Upper lobe of left lung (tissue), 6 donors: ENCODE measurements around the gene ADNP2. TPM values are rescaled to one million over a fixed set of nuclear protein-coding genes. Genes with fewer than 3 reads are reported as not detected.

ENCODE experiments used
- ATAC-seq, 2 donors: fragments of 200-7000 bp; cut with Tn5 transposase; one replicate each; pipeline ENCODE4 v1.9.1; 2022; ENCODE audit warnings: mild to moderate bottlenecking in 2 of 2, moderate library complexity in 2 of 2; ENCODE audit not compliant: low FRiP score in 2 of 2
- DNase-seq, 2 donors: peaks; one replicate each; pipeline ENCODE4 v3.0.0-alpha.2; 2019 to 2020
- H3K27ac ChIP-seq, 4 donors: fragments of 200-600 bp; sonication (generic); one replicate each; pipeline ENCODE4 v1.5.1; 2016 to 2019
- H3K27me3 ChIP-seq, 4 donors: fragments of 200-600 bp; sonication (generic); one replicate each; pipeline ENCODE4 v1.5.1; 2017 to 2019
- H3K36me3 ChIP-seq, 4 donors: fragments of 200-600 bp; sonication (generic); one replicate each; pipeline ENCODE4 v1.5.1; 2016 to 2019
- H3K4me1 ChIP-seq, 4 donors: fragments of 200-600 bp; sonication (generic); one replicate each; pipeline ENCODE4 v1.5.1; 2018 to 2019
- H3K4me3 ChIP-seq, 4 donors: fragments of 200-600 bp; sonication (generic); one replicate each; pipeline ENCODE4 v1.5.1; 2017 to 2019; ENCODE audit warnings: mild to moderate bottlenecking in 2 of 4, moderate library complexity in 1 of 4
- H3K9me3 ChIP-seq, 4 donors: fragments of 200-600 bp; sonication (generic); one replicate each; pipeline ENCODE4 v1.5.1; 2018 to 2019
- CTCF ChIP-seq, 6 experiments: fragments of 450-650 bp in 4 of 6; fragments of 200-600 bp in 2 of 6; sonication (generic) in 2 of 6; IDR thresholded peaks; one replicate each; pipeline ENCODE4 v1.5.1; 2016 to 2019; ENCODE audit warnings: antibody characterized with exemption in 6 of 6
- EP300 ChIP-seq, 4 donors: sonication (generic); formaldehyde crosslinking; IDR thresholded peaks; one replicate each; pipeline ENCODE4 v1.5.1; 2017; ENCODE audit warnings: antibody characterized with exemption in 4 of 4, control low read depth in 2 of 4
- POLR2A ChIP-seq, 4 donors: fragments of 450-650 bp; IDR thresholded peaks; one replicate each; pipeline ENCODE4 v1.5.1; 2016 to 2017; ENCODE audit warnings: antibody characterized with exemption in 4 of 4, mild to moderate bottlenecking in 2 of 4
- POLR2AphosphoS5 ChIP-seq, 2 donors: sonication (generic); formaldehyde crosslinking; IDR thresholded peaks; one replicate each; pipeline ENCODE4 v1.5.1; 2017; ENCODE audit warnings: antibody characterized with exemption in 2 of 2
- WGBS, 2 donors: methylation state at CpG; one replicate each; pipeline ENCODE4 v1.1.5; 2017 to 2018; 5-methylcytosine and 5-hydroxymethylcytosine counted together
- total RNA-seq, 6 donors: library from RNA; depleted of rRNA in 4 of 6; stranded (reverse); fragments of >200 nt in 4 of 6; gene quantifications; one replicate each; pipeline versions ENCODE4 v1.1.0 to v1.2.1, GENCODE V29; 2016 to 2021
- donor health status: DM: no; HTN: no; CAD: no; lungs with moderate emphysema.
- donor health status: DM: no; HTN: yes; CAD: no; lungs with severe emphysema.

Gene ADNP2
- total RNA-seq, 6 donors from 2014 or later: 12.4 to 26.6 (median 16.1) TPM

- H3K4me1 ChIP-seq: no peaks in the 10 kb centered on the region
- DNase-seq (no peak), ATAC-seq (no peak)
- peaks cover 18 to 39% (median 30%) of the 10 kb centered on the region in 4 donors for H3K9me3 ChIP-seq
- H3K27ac ChIP-seq: no peak overlapping the region
- no peak overlapping the region for H3K4me3 ChIP-seq
- H3K27me3 ChIP-seq: no peaks in the 10 kb centered on the region
- no peaks in the 10 kb centered on the region for H3K36me3 ChIP-seq
- no peak for TF ChIP-seq EP300 (IDR thresholded peaks at IDR 0.05)
- TF ChIP-seq POLR2AphosphoS5 (IDR thresholded peaks at IDR 0.05): no peak
- no peak for TF ChIP-seq CTCF (IDR thresholded peaks at IDR 0.05)
- no peak for TF ChIP-seq POLR2A (IDR thresholded peaks at IDR 0.05)
Observed at GRCh38 chr18:80088823-80089222, 20.2 kb upstream of the ADNP2 start.

- DNase-seq (no peak), ATAC-seq (peak in 1 of 2 donors; percentile 30)
- no peaks in the 10 kb centered on the region for H3K4me1 ChIP-seq
- H3K4me3 ChIP-seq: no peak overlapping the region
- H3K27me3 ChIP-seq: no peaks in the 10 kb centered on the region
- 67 to 95% methylated on average over 3 to 7 of the region's 7 CpGs for WGBS, 2 donors
- TF ChIP-seq POLR2A (IDR thresholded peaks at IDR 0.05): no peak
- H3K9me3 ChIP-seq: no peaks in the 10 kb centered on the region
- no peaks in the 10 kb centered on the region for H3K36me3 ChIP-seq
- H3K27ac ChIP-seq: no peak overlapping the region
Observed at GRCh38 chr18:80095414-80095813, 13.6 kb upstream of the ADNP2 start.

- 86 to 87% methylated on average over 10 of the region's 10 CpGs for WGBS, 2 donors
- ATAC-seq (no peak), DNase-seq (no peak)
- Histone ChIP-seq H3K9me3 (no peaks in the 10 kb centered on the region), H3K27ac (no peak overlapping the region), H3K4me3 (no peak overlapping the region), H3K27me3 (no peaks in the 10 kb centered on the region), H3K36me3 (no peaks in the 10 kb centered on the region), H3K4me1 (no peaks in the 10 kb centered on the region)
- TF ChIP-seq CTCF (IDR thresholded peaks at IDR 0.05) (no peak), EP300 (IDR thresholded peaks at IDR 0.05) (no peak), POLR2A (IDR thresholded peaks at IDR 0.05) (no peak), POLR2AphosphoS5 (IDR thresholded peaks at IDR 0.05) (no peak)
Observed at GRCh38 chr18:80096032-80096565, 13.0 kb upstream of the ADNP2 start.

- DNase-seq (no peak), ATAC-seq (no peak)
- no peak for TF ChIP-seq CTCF (IDR thresholded peaks at IDR 0.05)
- no peak for TF ChIP-seq EP300 (IDR thresholded peaks at IDR 0.05)
- TF ChIP-seq POLR2A (IDR thresholded peaks at IDR 0.05): no peak
- TF ChIP-seq POLR2AphosphoS5 (IDR thresholded peaks at IDR 0.05): no peak
- H3K9me3 ChIP-seq: no peaks in the 10 kb centered on the region
- no peaks in the 10 kb centered on the region for H3K4me1 ChIP-seq
- H3K4me3 ChIP-seq: no peak overlapping the region
- no peaks in the 10 kb centered on the region for H3K27me3 ChIP-seq
- H3K27ac ChIP-seq: no peak overlapping the region
- no peaks in the 10 kb centered on the region for H3K36me3 ChIP-seq
- WGBS, 2 donors: 62 to 90% methylated on average over 9 of the region's 9 CpGs
Observed at GRCh38 chr18:80097201-80097600, 11.9 kb upstream of the ADNP2 start.

GRCh38 chr18:80103231-80103630 lies 5.8 kb upstream of the ADNP2 start:
- TF ChIP-seq POLR2AphosphoS5 (IDR thresholded peaks at IDR 0.05) (no peak), POLR2A (IDR thresholded peaks at IDR 0.05) (no peak), CTCF (IDR thresholded peaks at IDR 0.05) (no peak), EP300 (IDR thresholded peaks at IDR 0.05) (no peak)
- WGBS, 2 donors: 64 to 66% methylated on average over 6 of the region's 6 CpGs
- Histone ChIP-seq H3K27ac (no peak overlapping the region), H3K27me3 (no peaks in the 10 kb centered on the region), H3K4me1 (no peaks in the 10 kb centered on the region), H3K36me3 (no peaks in the 10 kb centered on the region), H3K4me3 (no peak overlapping the region), H3K9me3 (no peaks in the 10 kb centered on the region)
- ATAC-seq (peak in 1 of 2 donors; percentile 61), DNase-seq (no peak)
